A673 (cell line): Measurements from ENCODE around the gene FBLN1. TPM values are rescaled to one million over a fixed set of nuclear protein-coding genes. Genes with fewer than 3 reads are reported as not detected.

Source experiments
- BruUV-seq: library from RNA; stranded (reverse); fragments of 400-500 nt; replicated peaks from 2 replicates; lab custom pipeline; 2021; lab: Mats Ljungman, UMichigan
- CTCF ChIA-PET: fragments of 300-600 bp; sonication (Branson Sonifier 250); formaldehyde crosslinking; loops from one replicate; lab custom pipeline; 2022; ENCODE audit warnings: antibody characterized with exemption; lab: Charles Lee
- POLR2A ChIA-PET: fragments of 300-600 bp; sonication (Branson Sonifier 250); formaldehyde crosslinking; loops from one replicate; lab custom pipeline; 2022; ENCODE audit warnings: antibody characterized with exemption; ENCODE audit not compliant: low non-redundant PET; lab: Charles Lee
- DNase-seq: peaks from one replicate; pipeline ENCODE4 v3.0.0-alpha.2; 2015; ENCODE audit warnings: low spot score
- H3K27ac ChIP-seq: fragments of 200-600 bp; sonication (generic); 2 replicates; pipeline ENCODE4 v1.5.1; 2016; ENCODE audit warnings: mixed run types, low read depth, mild to moderate bottlenecking, mixed read lengths, antibody characterized with exemption, low read length; ENCODE audit not compliant: poor library complexity, severe bottlenecking
- H3K27me3 ChIP-seq: fragments of 200-600 bp; sonication (generic); replicated peaks from 2 replicates; pipeline ENCODE4 v1.6.1; 2017; ENCODE audit warnings: mixed run types, low read depth, mild to moderate bottlenecking, mixed read lengths, antibody characterized with exemption, low read length; ENCODE audit not compliant: insufficient read depth, poor library complexity
- H3K36me3 ChIP-seq: fragments of 200-600 bp; sonication (generic); 2 replicates; pipeline ENCODE4 v1.6.1; 2016; ENCODE audit warnings: mixed run types, mild to moderate bottlenecking, mixed read lengths, antibody characterized with exemption, low read length; ENCODE audit not compliant: insufficient read depth, poor library complexity, severe bottlenecking
- H3K4me1 ChIP-seq: fragments of 200-600 bp; sonication (generic); 2 replicates; pipeline ENCODE4 v1.6.1; 2017; ENCODE audit warnings: mixed run types, mild to moderate bottlenecking, mixed read lengths, antibody characterized with exemption, low read length; ENCODE audit not compliant: insufficient read depth, poor library complexity, severe bottlenecking
- H3K4me3 ChIP-seq: fragments of 200-600 bp; sonication (generic); 2 replicates; pipeline ENCODE4 v1.5.1; 2016; ENCODE audit warnings: low read depth, mixed run types, mild to moderate bottlenecking, mixed read lengths, low read length; ENCODE audit not compliant: poor library complexity, severe bottlenecking
- H3K9me3 ChIP-seq: fragments of 200-600 bp; sonication (generic); 2 replicates; pipeline ENCODE4 v1.6.1; 2016; ENCODE audit warnings: mixed run types, low read depth, mild to moderate bottlenecking, mixed read lengths, antibody characterized with exemption, low read length; ENCODE audit not compliant: poor library complexity, severe bottlenecking
- CTCF ChIP-seq: fragments of 300-800, 200-600 bp; sonication (generic); conservative IDR thresholded peaks from 2 replicates; pipeline ENCODE4 v1.5.1; 2017; ENCODE audit warnings: low read depth, mild to moderate bottlenecking, antibody characterized with exemption, low read length, moderate library complexity, mixed read lengths
- EZH2 ChIP-seq: fragments of 200-600 bp; sonication (generic); IDR thresholded peaks from 2 replicates; pipeline ENCODE4 v1.6.1; 2017; ENCODE audit warnings: borderline replicate concordance, low read depth, mild to moderate bottlenecking, mixed read lengths, antibody characterized with exemption, low read length; ENCODE audit not compliant: poor library complexity, severe bottlenecking
- intact Hi-C: fragments of 100-400 bp; cut with micrococcal nuclease; formaldehyde crosslinking; loops from one replicate; pipeline ENCODE4 v1.10.0; 2022; ENCODE audit not compliant: unreplicated experiment
- total RNA-seq: library from RNA; stranded (reverse); gene quantifications from 2 replicates; pipeline ENCODE4 v1.2.3, GENCODE V29; 2021

The FBLN1 gene
- total RNA-seq, 1 experiment from 2014 or later: 96.4 TPM

- peaks cover 16% of the 10 kb centered on the region for H3K36me3 ChIP-seq
- CTCF ChIA-PET: no interaction called here
- no peak overlapping the region for H3K27ac ChIP-seq
- no peaks in the 10 kb centered on the region for H3K9me3 ChIP-seq
- no peaks in the 10 kb centered on the region for H3K27me3 ChIP-seq
- intact Hi-C loops: no loop called here
- H3K4me3 ChIP-seq: no peak overlapping the region
- no TSS peak for BruUV-seq
- POLR2A ChIA-PET: no interaction called here
- DNase-seq: no peak
- no peaks in the 10 kb centered on the region for H3K4me1 ChIP-seq
- TF ChIP-seq EZH2: no peak
- TF ChIP-seq CTCF: no peak
Measured at GRCh38 chr22:45525480-45525879, 22.8 kb downstream of the FBLN1 start.

- no peaks in the 10 kb centered on the region for H3K9me3 ChIP-seq
- DNase-seq: no peak
- no peak overlapping the region for H3K4me3 ChIP-seq
- no peaks in the 10 kb centered on the region for H3K27me3 ChIP-seq
- no peak overlapping the region for H3K27ac ChIP-seq
- peaks cover under 1% of the 10 kb centered on the region for H3K4me1 ChIP-seq
- H3K36me3 ChIP-seq: peaks cover 15% of the 10 kb centered on the region
- CTCF ChIA-PET: no interaction called here
- BruUV-seq: no TSS peak
- intact Hi-C loops: no loop called here
- TF ChIP-seq EZH2 (no peak), CTCF (no peak)
- POLR2A ChIA-PET: no interaction called here
Measured at GRCh38 chr22:45526281-45526680, 23.6 kb downstream of the FBLN1 start.

- no peaks in the 10 kb centered on the region for H3K27me3 ChIP-seq
- no TSS peak for BruUV-seq
- H3K9me3 ChIP-seq: no peaks in the 10 kb centered on the region
- H3K4me1 ChIP-seq: peaks cover 5% of the 10 kb centered on the region
- POLR2A ChIA-PET: no interaction called here
- no peak for TF ChIP-seq CTCF
- no peak for TF ChIP-seq EZH2
- intact Hi-C loops: no loop called here
- no peak overlapping the region for H3K27ac ChIP-seq
- CTCF ChIA-PET: no interaction called here
- DNase-seq: no peak
- H3K4me3 ChIP-seq: no peak overlapping the region
- peaks cover 19% of the 10 kb centered on the region for H3K36me3 ChIP-seq
Measured at GRCh38 chr22:45526768-45527360, 24.2 kb downstream of the FBLN1 start.
